GM21360 (cell line): ENCODE measurements around the gene REEP6.

ENCODE experiments used
- ATAC-seq: cut with Tn5 transposase; IDR thresholded peaks from one replicate; pipeline ENCODE4 v1.9.1; 2021; ENCODE audit warnings: mild to moderate bottlenecking, moderate library complexity; ENCODE audit not compliant: unreplicated experiment

The REEP6 gene

DNA sequence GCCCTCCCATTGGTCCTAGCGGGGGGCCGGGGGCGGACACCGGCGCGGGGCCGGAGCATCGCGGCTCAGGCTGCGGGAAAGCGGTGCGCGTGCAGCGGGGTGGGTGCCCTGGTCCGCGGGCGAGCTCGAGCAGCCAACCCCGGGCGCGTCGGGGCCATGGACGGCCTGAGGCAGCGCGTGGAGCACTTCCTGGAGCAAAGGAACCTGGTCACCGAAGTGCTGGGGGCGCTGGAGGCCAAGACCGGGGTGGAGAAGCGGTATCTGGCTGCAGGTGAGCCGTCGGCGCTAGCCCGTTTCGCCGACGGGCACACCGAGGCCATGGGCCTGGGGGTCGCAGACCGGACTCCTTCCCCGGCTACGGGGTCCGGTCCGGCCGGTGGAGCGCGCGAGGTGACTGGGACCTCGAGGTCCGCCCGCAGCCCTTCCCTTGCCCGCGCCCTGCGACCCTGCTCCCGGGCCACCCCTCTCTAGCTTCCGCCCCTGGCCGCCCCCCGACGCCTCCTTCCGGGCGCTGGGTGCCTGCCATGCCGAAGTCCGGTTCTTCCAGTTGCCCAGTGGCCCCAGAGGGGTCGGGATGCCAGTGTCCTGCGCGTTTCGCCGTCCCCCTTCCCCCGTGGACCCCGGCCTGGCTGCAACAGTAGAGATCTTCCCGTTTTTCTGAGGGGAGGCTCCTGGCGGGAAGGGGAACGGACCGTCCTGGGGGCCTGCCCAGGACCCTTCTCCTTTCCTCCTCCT, at the start of gene REEP6:
Gene REEP6, plus strand, starts transcription at position 68 of the 735 bp plus-strand sequence. Its CDS starts 89 bp downstream, at position 157.
- ATAC-seq: no peak

DNA sequence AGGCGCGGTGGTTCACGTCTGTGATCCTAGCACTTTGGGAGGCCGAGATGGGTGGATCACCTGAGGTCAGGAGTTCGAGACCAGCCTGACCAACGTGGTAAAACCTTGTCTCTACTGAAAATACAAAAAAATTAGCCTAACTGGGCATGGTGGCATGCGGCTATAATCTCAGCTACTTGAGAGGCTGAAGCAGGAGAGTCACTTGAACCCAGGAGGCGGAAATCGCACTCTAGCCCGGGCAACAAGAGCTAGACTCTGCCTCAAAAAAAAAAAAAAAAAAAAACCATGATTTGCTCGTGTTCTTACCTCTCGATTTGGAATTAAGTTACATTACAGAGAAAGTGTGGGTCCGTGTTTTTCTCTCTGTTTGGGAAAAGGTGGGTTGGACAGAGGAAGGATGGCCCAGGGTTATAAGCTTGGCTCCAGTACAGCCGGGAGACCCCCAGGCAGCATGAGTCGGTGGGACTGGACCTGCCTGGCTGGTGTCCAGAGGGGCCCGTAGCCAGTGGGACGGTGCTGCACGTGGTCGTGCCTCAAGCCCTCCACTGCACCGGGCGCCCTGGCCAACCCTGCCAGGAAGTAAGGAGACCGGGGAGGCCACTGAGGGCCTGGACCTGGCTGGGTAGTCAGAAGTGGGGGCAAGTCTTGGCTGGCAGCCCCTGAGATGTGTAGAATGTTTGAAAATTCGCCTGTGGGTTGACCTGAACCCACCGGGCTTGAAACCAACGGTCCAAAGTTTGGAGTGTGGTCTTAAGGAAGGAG, 49.1 kb upstream of the REEP6 start:
- ATAC-seq: no peak

DNA sequence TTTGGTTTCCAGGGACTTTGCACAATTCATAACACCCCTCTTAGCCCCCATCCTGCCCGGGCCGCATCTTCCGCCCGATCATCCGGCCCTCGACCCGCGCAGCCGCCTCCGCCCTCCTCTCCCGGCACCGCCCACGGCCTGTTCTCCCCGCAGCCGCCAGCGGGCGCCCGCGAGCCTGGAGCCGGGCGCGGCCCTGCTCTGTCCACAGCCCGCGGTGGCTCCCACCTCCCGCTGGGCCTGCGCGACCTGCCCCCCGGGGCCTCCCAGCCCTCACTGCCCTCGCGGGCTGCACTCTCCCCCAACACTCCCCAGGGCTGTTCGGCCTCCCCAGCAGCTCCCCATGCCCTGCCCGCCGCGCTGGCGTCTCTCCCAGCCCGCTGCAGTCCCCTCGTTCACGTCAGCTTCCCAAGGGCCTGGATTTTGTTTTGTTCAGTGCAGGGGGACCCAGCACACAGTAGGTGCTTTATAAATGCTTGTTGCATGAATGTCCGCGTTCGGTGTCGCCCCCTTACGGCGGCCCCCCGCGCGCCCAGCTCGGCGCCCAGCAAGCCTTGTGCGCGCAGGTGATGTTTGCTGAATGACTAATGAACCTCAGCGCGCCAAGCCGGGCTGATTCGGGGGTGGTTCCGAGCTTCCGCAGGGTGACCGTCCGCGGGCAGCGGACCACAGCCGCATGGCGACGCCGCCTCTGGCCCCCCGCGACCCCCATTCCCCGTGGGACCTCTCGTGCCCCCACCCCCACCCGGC, 45.6 kb upstream of the REEP6 start:
- ATAC-seq: peak; percentile 71

DNA sequence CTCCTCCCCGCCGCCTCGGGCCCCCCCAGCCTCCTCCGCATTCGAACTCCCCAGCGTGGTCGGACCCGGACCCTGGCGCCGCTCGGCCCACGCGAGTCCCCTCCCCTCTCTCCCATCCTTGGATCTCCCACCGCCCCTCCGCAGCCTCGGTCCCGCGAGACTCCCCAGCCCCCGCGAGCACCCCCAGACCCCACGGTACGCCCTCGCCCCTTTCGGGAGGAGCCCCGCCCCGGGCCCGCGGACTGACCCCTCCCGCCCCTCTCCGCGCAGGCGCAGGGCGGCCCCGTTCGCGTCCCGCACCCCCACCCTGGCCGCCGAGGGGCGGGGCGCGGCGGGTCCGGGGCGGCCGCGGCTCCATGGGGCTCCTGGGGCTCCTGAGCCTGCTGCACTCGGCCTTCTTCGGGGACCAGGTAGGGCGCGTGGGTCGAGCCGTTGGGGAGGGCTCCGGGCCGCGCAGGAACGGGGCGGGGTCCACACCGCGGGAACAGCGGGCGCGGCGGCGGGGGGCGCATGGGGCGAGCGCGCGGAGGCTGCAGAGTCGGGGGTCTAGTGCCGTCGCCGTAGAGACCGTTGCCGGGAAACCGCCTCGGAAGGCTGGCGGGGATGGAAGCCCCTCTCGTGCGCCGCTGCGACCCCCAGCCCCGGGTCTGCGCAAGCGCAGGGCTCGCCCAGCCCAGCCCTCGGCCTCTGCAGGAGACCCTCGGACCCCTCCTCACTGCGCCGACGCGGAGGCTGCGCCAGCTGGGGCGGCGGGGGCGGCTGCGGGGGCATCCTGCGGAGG, 44.9 kb upstream of the REEP6 start:
- ATAC-seq: no peak

DNA sequence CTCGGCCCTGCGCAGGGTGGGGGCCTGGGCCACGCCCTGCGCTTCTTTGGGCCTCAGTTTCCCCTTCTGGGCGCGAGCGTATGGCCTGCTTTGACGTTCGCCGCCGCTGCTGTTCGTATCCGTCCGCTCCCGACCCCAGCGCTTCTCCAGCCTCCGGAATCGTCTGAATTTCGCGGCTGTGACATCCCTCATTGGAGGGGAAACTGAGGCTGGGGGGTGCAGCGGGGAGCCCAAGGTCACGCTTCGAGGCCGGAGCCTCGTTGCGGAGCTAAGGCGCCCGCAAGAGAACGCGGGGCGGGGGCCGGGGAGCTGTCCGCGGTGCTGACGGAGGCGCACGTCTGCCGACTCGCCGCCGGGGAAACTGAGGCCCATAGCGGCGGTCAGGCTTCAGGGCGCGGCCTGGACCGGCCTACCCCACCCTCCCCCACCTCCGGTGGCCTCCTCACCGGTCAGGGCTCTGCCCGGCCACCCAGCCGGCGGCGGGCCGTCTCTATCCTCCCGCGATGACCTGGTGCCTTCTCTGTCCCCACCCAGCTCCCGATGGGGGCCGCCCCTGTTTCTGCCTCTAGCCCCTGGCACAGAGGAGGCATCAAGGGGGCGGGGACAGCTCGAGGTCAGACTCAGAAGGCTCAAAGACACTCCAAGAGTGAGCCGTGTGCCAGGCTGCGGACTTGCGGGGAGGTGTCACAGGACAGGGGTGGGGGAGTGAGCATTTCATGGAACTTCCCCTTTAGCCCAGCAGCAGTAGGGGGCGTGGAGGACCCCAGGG, 44.1 kb upstream of the REEP6 start:
- no peak for ATAC-seq

DNA sequence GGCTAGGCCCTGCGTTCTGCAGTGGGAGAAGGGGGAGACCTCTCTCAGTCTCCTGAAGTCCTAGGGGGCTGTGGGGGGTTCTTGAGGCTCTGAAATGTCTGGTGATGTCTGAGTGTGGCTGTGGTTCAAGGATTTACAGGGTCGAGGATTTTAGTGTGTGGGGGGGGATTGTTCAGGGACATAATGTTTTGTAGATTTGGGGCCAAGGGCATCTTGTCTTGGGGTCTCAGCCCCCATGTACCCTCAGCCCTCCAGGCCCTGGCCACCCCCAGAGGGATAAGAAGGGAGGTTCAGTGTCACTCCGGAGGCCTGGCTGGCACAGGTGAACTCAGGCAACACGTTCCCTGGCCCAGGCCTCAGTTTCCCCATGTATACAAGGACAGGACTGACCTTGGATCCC, 43.5 kb upstream of the REEP6 start:
- no peak for ATAC-seq

DNA sequence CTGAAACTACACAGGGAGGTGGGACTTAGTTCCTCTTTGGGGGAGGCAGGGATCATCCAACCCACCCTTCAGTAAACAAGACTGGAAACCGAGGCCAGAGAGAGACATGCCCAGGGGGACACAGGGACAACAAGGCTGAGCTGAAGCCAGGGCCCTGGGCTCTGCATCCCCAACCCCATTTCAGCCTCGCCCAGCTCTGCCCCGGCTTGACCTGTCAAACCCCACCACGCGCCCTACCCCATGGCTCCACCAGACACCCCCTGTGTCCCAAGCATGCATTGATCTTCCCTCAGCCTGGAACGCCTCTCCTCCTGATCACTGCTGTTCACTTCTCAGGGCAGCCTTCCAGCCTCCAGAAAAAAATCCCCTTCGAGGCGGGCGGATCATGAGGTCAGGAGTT, 43.0 kb upstream of the REEP6 start:
- ATAC-seq: no peak

DNA sequence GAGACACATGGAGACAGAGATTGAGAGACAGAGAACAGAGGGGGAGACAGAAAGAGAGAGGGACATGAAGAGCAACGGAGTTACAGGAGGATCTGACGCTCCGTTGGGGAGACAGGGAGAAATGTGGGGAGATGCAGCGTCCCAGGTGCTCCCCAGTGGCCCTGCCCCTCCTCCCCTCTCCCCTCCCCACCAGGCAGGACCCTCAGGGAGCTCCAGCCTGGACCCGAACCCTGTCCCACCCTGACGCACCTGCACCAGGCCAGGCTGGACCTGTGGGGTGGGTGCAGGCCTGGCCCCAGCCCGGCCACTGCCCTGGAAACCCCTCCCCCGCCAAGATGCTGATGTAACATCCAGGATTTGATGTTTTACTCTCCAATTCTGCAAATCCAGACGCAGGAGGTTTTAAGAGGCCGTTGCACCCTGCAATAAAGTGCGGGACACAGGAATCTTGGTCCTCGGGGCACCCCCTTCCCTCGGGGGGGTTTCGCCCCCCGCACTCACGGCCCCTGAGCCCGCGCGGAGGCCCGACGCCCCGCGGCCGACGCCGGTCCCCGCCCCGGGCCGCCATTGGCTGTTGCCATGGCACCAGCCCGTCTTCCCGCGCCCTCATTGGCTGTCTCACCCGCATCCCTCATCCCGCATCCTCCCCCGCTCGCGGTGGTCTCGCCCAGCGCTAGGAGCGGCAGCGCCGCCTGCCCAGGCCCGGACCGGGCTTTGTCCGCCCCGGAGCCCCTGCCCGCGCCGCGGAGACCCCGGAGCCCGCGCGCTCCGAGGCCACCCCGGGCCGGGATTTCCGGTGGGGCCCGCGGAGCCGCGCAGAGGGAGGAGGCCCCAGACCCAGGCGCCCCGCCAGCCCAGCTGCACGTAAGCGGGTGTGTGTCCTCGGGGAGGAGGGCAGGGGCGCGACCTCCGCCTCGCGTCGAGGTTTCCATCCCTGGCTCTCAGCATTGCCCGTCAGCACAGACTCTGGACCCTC, 41.2 kb upstream of the REEP6 start, which contains the start of gene APC2:
Gene APC2, plus strand, starts transcription at position 655 of the 976 bp plus-strand sequence. CDS start 2,881 bp downstream, outside the sequence.
- no peak for ATAC-seq

DNA sequence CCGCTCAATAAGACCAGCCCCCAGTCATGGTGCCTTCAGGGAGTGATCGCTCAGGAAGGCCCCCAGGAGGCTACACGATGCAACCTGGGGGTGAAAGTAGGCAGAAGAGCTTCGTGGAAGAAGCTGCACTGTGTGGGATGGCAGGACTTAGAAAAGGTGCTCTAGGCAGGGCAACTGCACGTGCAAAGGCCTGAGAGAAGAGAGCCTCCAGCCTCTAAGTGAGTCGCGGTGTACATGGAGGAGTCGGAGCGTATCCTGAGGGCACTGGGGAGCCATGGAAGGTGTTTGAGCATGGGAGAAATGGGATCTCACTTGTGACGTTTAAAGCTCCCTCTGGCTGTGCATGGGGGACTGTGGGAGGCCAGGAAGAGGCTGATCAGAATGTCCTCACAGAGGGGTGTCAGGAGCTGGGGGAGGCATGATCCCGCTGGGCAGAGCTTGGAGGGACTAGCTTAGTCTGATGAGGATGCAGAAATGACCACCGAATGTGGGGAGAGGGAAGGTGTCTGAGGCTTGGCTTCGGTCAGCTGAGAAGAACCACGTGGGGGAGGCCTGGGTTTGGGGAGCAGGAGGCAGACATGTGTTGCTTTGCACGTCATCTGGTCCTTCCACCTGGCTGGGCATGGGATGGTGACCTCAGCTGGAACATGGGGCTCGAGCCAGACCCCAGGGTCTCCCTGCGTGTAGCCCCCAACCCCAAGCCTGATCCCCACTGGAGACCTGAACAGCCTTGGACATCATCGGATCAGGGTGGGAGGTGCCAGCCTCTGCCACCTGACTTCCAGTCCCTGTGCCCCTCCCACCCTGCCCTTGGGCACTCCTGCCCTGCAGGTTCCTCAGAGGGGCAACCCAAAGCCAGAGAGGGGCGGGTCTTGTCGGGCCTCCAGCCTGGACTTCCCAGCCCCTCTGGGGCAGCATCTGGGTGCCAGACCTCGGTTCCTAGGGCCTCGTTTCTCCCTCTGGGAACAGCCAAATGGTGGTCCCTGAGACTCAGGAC, 39.9 kb upstream of the REEP6 start:
- no peak for ATAC-seq

DNA sequence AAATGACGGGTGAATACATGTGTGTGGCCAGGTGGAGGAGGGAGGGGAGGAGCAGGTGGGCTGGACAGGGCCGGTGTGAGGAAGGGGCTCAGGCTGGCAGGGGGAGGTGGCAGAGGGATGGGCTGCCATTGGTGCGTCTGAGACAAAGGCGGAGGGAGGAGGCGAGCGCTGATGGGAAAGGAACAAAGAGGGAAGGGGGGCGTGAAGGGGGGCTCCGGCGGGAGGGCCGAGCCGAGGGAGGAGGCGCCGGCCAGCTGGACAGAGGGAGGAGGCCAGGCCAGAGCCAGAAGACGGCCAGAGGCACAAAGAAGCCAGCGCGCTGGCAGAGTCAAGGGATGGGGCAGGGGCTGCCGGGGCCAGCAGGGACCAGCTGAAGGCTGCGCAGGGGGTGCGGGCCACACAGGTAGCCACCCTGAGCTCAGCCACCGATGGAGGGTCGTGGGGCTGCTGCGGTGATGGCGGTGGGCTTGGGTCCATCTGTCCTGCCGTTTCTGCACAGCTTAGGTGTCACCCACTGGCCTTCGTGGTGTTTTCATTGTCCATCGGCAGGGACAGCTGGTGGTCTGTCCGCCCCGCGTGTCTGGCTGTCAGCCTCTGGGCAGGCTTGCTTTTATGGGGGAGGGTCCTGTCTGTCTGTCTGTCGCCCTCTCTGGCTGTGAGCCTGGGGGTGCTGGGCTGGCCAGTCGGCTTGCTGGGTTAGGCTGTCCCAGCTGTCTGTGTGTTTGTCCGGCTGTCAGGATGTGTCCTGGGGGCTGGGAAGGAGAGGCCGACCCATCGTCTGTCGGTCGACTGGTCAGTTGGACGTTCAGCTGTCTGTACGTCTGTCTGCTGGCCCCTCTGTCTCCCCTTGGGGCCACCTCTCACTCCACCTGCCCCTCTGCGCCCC, 38.8 kb upstream of the REEP6 start:
- no peak for ATAC-seq

DNA sequence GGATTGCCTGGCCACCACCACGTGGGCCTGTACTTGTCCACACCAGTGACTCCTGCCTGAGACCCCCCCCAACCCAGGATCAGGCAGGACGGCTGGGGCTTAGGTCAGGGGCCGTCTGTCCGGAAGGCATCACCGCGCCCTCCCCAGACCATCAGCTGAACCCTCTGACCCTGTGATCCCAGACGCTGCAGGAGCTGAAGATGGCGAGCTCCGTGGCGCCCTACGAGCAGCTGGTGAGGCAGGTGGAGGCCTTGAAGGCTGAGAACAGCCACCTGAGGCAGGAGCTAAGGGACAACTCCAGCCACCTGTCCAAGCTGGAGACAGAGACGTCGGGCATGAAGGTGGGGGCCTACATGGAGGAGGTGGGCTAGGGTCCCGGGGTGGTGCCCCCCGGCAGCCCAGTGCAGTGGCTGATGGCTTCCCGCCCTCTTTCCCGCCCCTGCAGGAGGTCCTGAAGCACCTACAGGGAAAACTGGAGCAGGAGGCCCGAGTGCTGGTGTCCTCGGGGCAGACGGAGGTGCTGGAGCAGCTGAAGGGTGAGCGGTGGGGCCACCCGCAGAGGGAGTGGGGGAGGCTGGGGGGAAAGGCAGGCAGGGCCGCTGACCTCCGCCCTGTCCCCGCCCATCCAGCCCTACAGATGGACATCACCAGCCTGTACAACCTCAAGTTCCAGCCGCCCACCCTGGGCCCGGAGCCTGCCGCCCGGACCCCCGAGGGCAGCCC, 38.0 kb upstream of the REEP6 start:
- ATAC-seq: no peak

DNA sequence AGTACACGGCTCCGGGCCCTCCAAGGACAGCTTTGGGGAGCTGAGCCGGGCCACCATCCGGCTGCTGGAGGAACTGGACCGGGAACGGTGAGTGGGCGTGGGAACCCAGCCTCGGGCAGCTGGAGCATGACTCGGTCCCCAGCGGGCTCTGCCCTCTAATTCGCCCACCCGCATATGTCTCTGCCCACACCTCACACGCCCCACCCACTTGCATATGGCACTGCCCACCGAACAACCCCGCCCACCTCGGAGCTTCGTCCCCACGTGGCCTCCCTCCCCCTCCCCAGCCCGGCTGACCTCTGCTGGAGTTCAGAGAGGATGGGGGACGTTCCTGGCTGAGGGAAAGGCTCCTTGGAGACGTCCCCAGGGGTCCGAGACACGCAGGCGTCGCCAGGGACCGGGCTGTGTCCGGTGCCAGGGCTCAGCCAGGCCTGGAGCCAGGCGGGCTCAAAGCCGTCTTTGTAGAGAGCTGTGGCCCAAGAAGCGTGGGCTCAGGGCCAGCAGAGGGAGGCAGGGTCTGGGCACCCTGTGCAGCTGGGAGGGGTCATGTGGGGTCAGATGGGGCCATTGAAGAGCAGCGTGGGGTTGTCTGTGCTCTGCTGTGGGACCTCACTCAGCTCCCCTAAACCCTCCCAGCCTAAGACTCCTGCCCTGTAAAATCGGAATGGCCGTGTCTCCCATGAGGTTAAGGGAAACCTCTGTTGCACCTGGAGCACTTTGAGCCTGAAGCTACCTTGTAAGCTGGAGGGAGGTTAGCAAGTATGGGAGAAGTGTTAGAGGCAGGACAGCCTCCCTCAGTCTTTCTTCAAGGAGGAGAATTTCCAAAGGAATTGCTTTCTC, 37.2 kb upstream of the REEP6 start:
- ATAC-seq: no peak

DNA sequence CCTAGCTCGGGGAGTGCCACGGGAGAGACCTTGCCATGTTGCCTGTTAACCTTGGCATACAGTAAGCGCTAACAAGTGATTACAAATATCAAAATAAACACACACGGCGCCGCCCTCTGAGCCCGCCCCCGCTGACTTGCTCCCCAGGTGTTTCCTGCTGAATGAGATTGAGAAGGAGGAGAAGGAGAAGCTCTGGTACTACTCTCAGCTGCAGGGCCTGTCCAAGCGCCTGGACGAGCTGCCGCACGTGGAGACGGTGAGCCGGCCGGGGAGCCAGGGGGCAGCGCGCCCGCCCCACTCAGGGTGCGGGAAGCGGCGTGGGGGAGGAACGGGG, 36.0 kb upstream of the REEP6 start:
- ATAC-seq: no peak

DNA sequence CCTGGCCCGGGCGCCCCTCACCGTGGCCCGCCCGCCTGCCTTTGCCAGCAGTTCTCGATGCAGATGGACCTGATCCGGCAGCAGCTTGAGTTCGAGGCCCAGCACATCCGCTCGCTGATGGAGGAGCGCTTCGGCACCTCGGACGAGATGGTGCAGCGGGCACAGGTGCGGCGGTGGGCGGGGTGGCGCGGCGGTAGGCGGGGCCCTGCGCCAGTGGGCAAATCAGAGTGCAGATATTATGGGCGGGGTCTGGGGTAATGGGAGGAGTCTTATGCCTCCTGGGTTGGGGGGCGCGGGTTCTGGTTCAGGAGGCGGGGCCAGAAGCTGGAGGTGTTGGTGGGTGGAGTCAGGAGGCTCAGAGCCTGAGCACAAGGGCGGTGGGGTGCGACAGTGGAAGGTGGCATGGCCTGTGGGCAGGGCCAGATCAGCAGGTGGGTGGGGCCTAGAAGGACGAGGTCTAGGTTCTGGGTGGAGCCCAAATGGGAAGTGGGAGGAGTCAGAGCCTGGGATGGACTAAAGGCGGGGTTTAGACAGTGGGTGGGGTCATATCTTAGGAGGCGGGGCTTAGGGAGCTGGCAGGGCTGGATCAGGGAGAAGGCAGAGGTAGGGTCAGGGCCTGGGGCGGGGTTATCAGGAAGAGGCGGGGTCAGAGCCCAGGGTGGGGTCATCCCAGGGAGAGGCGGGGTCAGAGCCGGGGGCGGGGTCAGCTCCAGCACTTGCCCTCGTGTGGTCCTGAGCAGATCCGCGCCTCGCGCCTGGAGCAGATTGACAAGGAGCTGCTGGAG, 35.5 kb upstream of the REEP6 start:
- ATAC-seq: no peak
